ENCODE results near the gene CLEC16A.

The CLEC16A gene

GRCh38 chr16:11063448-11064201 lies 119.3 kb downstream of the CLEC16A start:
- no peak for DNase-seq (ENCODE audit: low spot score)

- DNase-seq (ENCODE audit: low spot score), result no peak
These were observed 119.8 kb downstream of the CLEC16A start for GRCh38 chr16:11064202-11064540.

- no peak for DNase-seq (ENCODE audit: low spot score)
These were observed 120.5 kb downstream of the CLEC16A start for GRCh38 chr16:11064851-11065250.

GRCh38 chr16:11066261-11066870 lies 122.0 kb downstream of the CLEC16A start:
- no peak for DNase-seq (ENCODE audit: low spot score)

GRCh38 chr16:11067266-11067665 lies 122.9 kb downstream of the CLEC16A start:
- no peak for DNase-seq (ENCODE audit: low spot score)

GRCh38 chr16:11067697-11068141 lies 123.4 kb downstream of the CLEC16A start:
- DNase-seq (ENCODE audit: low spot score), result no peak

- no peak for DNase-seq (ENCODE audit: low spot score)
These were observed 127.5 kb downstream of the CLEC16A start for GRCh38 chr16:11071829-11072228.

- DNase-seq (ENCODE audit: low spot score), result no peak
These were observed 128.2 kb downstream of the CLEC16A start for GRCh38 chr16:11072420-11073153.

GRCh38 chr16:11073407-11073999 lies 129.1 kb downstream of the CLEC16A start:
- no peak for DNase-seq (ENCODE audit: low spot score)

GRCh38 chr16:11074131-11074530 lies 129.8 kb downstream of the CLEC16A start:
- DNase-seq (ENCODE audit: low spot score), result no peak

- no peak for DNase-seq (ENCODE audit: low spot score)
These were observed 130.8 kb downstream of the CLEC16A start for GRCh38 chr16:11075163-11075562.

- peak; percentile 27 for DNase-seq (ENCODE audit: low spot score)
These were observed 132.1 kb downstream of the CLEC16A start for GRCh38 chr16:11076259-11077018.

GRCh38 chr16:11078812-11079459 lies 134.6 kb downstream of the CLEC16A start:
- DNase-seq (ENCODE audit: low spot score), result no peak

GRCh38 chr16:11079652-11080187 lies 135.4 kb downstream of the CLEC16A start:
- DNase-seq (ENCODE audit: low spot score), result no peak

GRCh38 chr16:11080327-11080967 lies 136.1 kb downstream of the CLEC16A start:
- DNase-seq (ENCODE audit: low spot score), result no peak

- no peak for DNase-seq (ENCODE audit: low spot score)
These were observed 136.8 kb downstream of the CLEC16A start for GRCh38 chr16:11080999-11081630.

- DNase-seq (ENCODE audit: low spot score), result no peak
These were observed 137.9 kb downstream of the CLEC16A start for GRCh38 chr16:11082108-11082859.

GRCh38 chr16:11082860-11083388 lies 138.6 kb downstream of the CLEC16A start:
- no peak for DNase-seq (ENCODE audit: low spot score)

GRCh38 chr16:11084484-11084875 lies 140.1 kb downstream of the CLEC16A start:
- no peak for DNase-seq (ENCODE audit: low spot score)

Measured in CD4-positive, alpha-beta T cell treated with Interleukin-2 at 100 ng/mL for 4 hours (primary cell).